Suprapubic skin (tissue), 3 donors: ENCODE measurements around the gene TRIM7.

Source experiments
- CTCF ChIP-seq, 2 donors: fragments of 200-600 bp in 1 of 2; fragments of 450-650 bp in 1 of 2; sonication (generic) in 1 of 2; IDR thresholded peaks; one replicate each; pipeline ENCODE4 v1.5.1; 2016 to 2019; ENCODE audit warnings: antibody characterized with exemption in 2 of 2, mild to moderate bottlenecking in 1 of 2, moderate library complexity in 1 of 2
- EP300 ChIP-seq: sonication (generic); formaldehyde crosslinking; IDR thresholded peaks from one replicate; pipeline ENCODE4 v1.6.1; 2017; ENCODE audit warnings: antibody characterized with exemption
- POLR2A ChIP-seq, 2 donors: fragments of 450-650 bp; IDR thresholded peaks; one replicate each; pipeline ENCODE4 v1.6.1; 2017; ENCODE audit warnings: antibody characterized with exemption in 2 of 2, mild to moderate bottlenecking in 2 of 2, moderate library complexity in 2 of 2

- TF ChIP-seq CTCF (IDR thresholded peaks at IDR 0.05) = no peak
- TF ChIP-seq EP300 = no peak
- TF ChIP-seq POLR2A (IDR thresholded peaks at IDR 0.05) = no peak
These were observed 40.7 kb upstream of the TRIM7 start for GRCh38 chr5:181245427-181246275.
